Sciatic nerve (tissue), 2 donors: ENCODE data around the gene BAX. TPM values are rescaled to one million over a fixed set of nuclear protein-coding genes. Genes with fewer than 3 reads are reported as not detected.
"Not testable (repeated sequence)": the region's sequence is repeated elsewhere in the genome, so short reads cannot be mapped to it uniquely, and the experiment has no call there.

Source experiments
- ATAC-seq: fragments of 200-7000 bp; cut with Tn5 transposase; one replicate; pipeline ENCODE4 v1.9.1; 2020; ENCODE audit warnings: mild to moderate bottlenecking, moderate library complexity
- DNase-seq: peaks from one replicate; pipeline ENCODE4 v3.0.0-alpha.2; 2020; ENCODE audit warnings: low spot score
- intact Hi-C: fragments of 100-400 bp; cut with DNase I; formaldehyde crosslinking; loops from one replicate; pipeline ENCODE4 v1.14.2; 2022
- total RNA-seq: library from RNA; stranded (reverse); fragmentation: NEBNext Ultra II Directional; extraction: Animal tissue kit (Norgen Biotek cat#: 25700); gene quantifications from one replicate; pipeline ENCODE4 v1.2.1, GENCODE V29; 2021
- donor health status: DM: no; HTN: no; CAD: no.
- donor health status: DM: no; HTN: no; CAD: no.

The BAX gene
- total RNA-seq, result 48.0 TPM

- DNase-seq (peak; percentile 98), ATAC-seq (peak; percentile 94)
- intact Hi-C loops, result loop anchor here (10.0 kb wide), 1 partner anchor 50 kb away; the partner anchor contains the start of gene NUCB1
These were observed at the start of gene BAX for GRCh38 chr19:48954595-48955307. BAX (plus strand) TSS chr19:48954875; CDS start chr19:48954929, 54 bp downstream.

GRCh38 chr19:48905664-48906063, 49.0 kb upstream of the BAX start:
- DNase-seq (no peak), ATAC-seq (no peak)
- intact Hi-C loops, result loop anchor here (10.0 kb wide), 1 partner anchor 49 kb away; the partner anchor contains the start of gene BAX

- ATAC-seq (no peak), DNase-seq (no peak)
- intact Hi-C loops, result loop anchor here (10.0 kb wide), 1 partner anchor 48 kb away; the partner anchor contains the start of gene BAX
These were observed 48.4 kb upstream of the BAX start for GRCh38 chr19:48906324-48906723.

GRCh38 chr19:48907671-48908070, 47.0 kb upstream of the BAX start:
- peak; percentile 61 for ATAC-seq
- DNase-seq, result no peak
- intact Hi-C loops, result loop anchor here (10.0 kb wide), 1 partner anchor 47 kb away; the partner anchor contains the start of gene BAX

- DNase-seq, ATAC-seq: not testable (repeated sequence)
- intact Hi-C loops, result loop anchor here (10.0 kb wide), 1 partner anchor 45 kb away; the partner anchor contains the start of gene BAX
These were observed 45.1 kb upstream of the BAX start for GRCh38 chr19:48909424-48910077.

GRCh38 chr19:48910803-48911202, 43.9 kb upstream of the BAX start:
- intact Hi-C loops, result no loop called here
- no peak for ATAC-seq
- DNase-seq, result no peak

GRCh38 chr19:48913114-48913889, 41.4 kb upstream of the BAX start:
- ATAC-seq, result no peak
- no peak for DNase-seq
- intact Hi-C loops, result no loop called here

- intact Hi-C loops, result no loop called here
- no peak for DNase-seq
These were observed 40.5 kb upstream of the BAX start for GRCh38 chr19:48914181-48914580.

GRCh38 chr19:48915757-48916156, 38.9 kb upstream of the BAX start:
- ATAC-seq (no peak), DNase-seq (no peak)
- intact Hi-C loops, result no loop called here

More at GRCh38 chr19:48914181-48914580, 40.5 kb upstream of the BAX start:
- no peak for ATAC-seq

- DNase-seq (no peak), ATAC-seq (no peak)
These were observed 36.6 kb upstream of the BAX start for GRCh38 chr19:48918071-48918470.

GRCh38 chr19:48918801-48919247, 35.9 kb upstream of the BAX start:
- intact Hi-C loops, result no loop called here
- DNase-seq, result no peak
- no peak for ATAC-seq

More at GRCh38 chr19:48918071-48918470, 36.6 kb upstream of the BAX start:
- intact Hi-C loops, result no loop called here

GRCh38 chr19:48919271-48919670, 35.4 kb upstream of the BAX start:
- intact Hi-C loops, ATAC-seq, DNase-seq: not testable (repeated sequence)

- intact Hi-C loops, result no loop called here
- ATAC-seq, result no peak
These were observed 33.7 kb upstream of the BAX start for GRCh38 chr19:48920949-48921348.

GRCh38 chr19:48921721-48922500, 32.8 kb upstream of the BAX start:
- DNase-seq, result no peak
- no peak for ATAC-seq
- intact Hi-C loops, result no loop called here

More at GRCh38 chr19:48920949-48921348, 33.7 kb upstream of the BAX start:
- DNase-seq, result no peak

- DNase-seq, result no peak
- intact Hi-C loops, result no loop called here
- ATAC-seq, result peak; percentile 8
These were observed 31.9 kb upstream of the BAX start for GRCh38 chr19:48922548-48923490.

- ATAC-seq, result no peak
- intact Hi-C loops, result no loop called here
- DNase-seq, result no peak
These were observed 29.3 kb upstream of the BAX start for GRCh38 chr19:48925240-48925843.

- intact Hi-C loops, ATAC-seq, DNase-seq: not testable (repeated sequence)
These were observed 28.8 kb upstream of the BAX start for GRCh38 chr19:48925890-48926289.
